IMR-90 (cell line): Measurements from ENCODE around the gene DIAPH1. TPM values are rescaled to one million over a fixed set of nuclear protein-coding genes. Genes with fewer than 3 reads are reported as not detected.

ENCODE experiments used
- ATAC-seq: fragments of 200-7000 bp; cut with Tn5 transposase; 2 replicates; pipeline ENCODE4 v1.9.1; 2020; ENCODE audit warnings: low read depth, mild to moderate bottlenecking, moderate library complexity
- BruUV-seq: library from RNA; stranded (reverse); fragments of 400-500 nt; replicated peaks from 2 replicates; lab custom pipeline; 2021; lab: Mats Ljungman, UMichigan
- CTCF ChIA-PET: fragments of 300-600 bp; formaldehyde crosslinking; extraction: SDS; loops from one replicate; lab custom pipeline; 2021; ENCODE audit warnings: antibody characterized with exemption; lab: Yijun Ruan, JAX
- POLR2A ChIA-PET: fragments of 300-600 bp; sonication (Branson Sonifier 250); formaldehyde crosslinking; loops from one replicate; lab custom pipeline; 2022; ENCODE audit warnings: antibody characterized with exemption; ENCODE audit not compliant: unreplicated experiment; lab: Charles Lee
- DNase-seq: peaks from one replicate; pipeline ENCODE4 v3.0.0; 2013
- H2AFZ ChIP-seq: replicated peaks from 2 replicates; pipeline ENCODE3; 2013; ENCODE audit warnings: low read length, mild to moderate bottlenecking; ENCODE audit not compliant: poor library complexity
- H2AK5ac ChIP-seq: 2 replicates; pipeline ENCODE4 v1.6.1; 2013; ENCODE audit warnings: low read depth, low read length, inconsistent platforms
- H2AK9ac ChIP-seq: replicated peaks from 2 replicates; pipeline ENCODE3; 2013; ENCODE audit warnings: mild to moderate bottlenecking, low read depth, low read length, moderate library complexity; ENCODE audit not compliant: poor library complexity
- H2BK120ac ChIP-seq: 2 replicates; pipeline ENCODE4 v1.6.1; 2013; ENCODE audit warnings: low read depth, low read length, inconsistent platforms
- H2BK15ac ChIP-seq: 3 replicates; pipeline ENCODE4 v1.6.1; 2013; ENCODE audit warnings: low read depth, low read length, inconsistent platforms
- H2BK20ac ChIP-seq: 2 replicates; pipeline ENCODE4 v1.6.1; 2013; ENCODE audit warnings: low read depth, mild to moderate bottlenecking, inconsistent platforms, low read length, moderate library complexity
- H2BK5ac ChIP-seq: 2 replicates; pipeline ENCODE4 v1.6.1; 2013; ENCODE audit warnings: mild to moderate bottlenecking, low read depth, low read length, inconsistent platforms; ENCODE audit not compliant: poor library complexity, severe bottlenecking
- H3K14ac ChIP-seq: replicated peaks from 2 replicates; pipeline ENCODE4 v1.6.1; 2013; ENCODE audit warnings: low read depth, low read length, inconsistent platforms
- H3K18ac ChIP-seq: 2 replicates; pipeline ENCODE4 v1.6.1; 2013; ENCODE audit warnings: low read depth, low read length, control low read depth
- H3K23ac ChIP-seq: 2 replicates; pipeline ENCODE4 v1.6.1; 2013; ENCODE audit warnings: low read depth, low read length, inconsistent platforms
- H3K27ac ChIP-seq: 2 replicates; pipeline ENCODE4 v1.5.1; 2013; ENCODE audit warnings: mild to moderate bottlenecking, control low read depth, low read length; ENCODE audit not compliant: insufficient read depth
- H3K27me3 ChIP-seq: 2 replicates; pipeline ENCODE4 v1.6.1; 2013; ENCODE audit warnings: low read length; ENCODE audit not compliant: control insufficient read depth, insufficient read depth
- H3K36me3 ChIP-seq: 2 replicates; pipeline ENCODE4 v1.6.1; 2013; ENCODE audit warnings: low read length, mixed read lengths; ENCODE audit not compliant: control insufficient read depth, insufficient read depth
- H3K4ac ChIP-seq: 2 replicates; pipeline ENCODE4 v1.6.1; 2013; ENCODE audit warnings: low read depth, low read length, inconsistent platforms
- H3K4me1 ChIP-seq: 2 replicates; pipeline ENCODE4 v1.6.1; 2013; ENCODE audit warnings: low read length, mixed read lengths; ENCODE audit not compliant: control insufficient read depth, insufficient read depth
- H3K4me2 ChIP-seq: 2 replicates; pipeline ENCODE4 v1.6.1; 2013; ENCODE audit warnings: low read depth, mild to moderate bottlenecking, control low read depth, low read length, moderate library complexity
- H3K4me3 ChIP-seq: 2 replicates; pipeline ENCODE4 v1.5.1; 2013; ENCODE audit warnings: low read depth, mild to moderate bottlenecking, control low read depth, low read length, moderate library complexity; ENCODE audit not compliant: insufficient read depth
- H3K56ac ChIP-seq: 2 replicates; pipeline ENCODE4 v1.6.1; 2013; ENCODE audit warnings: low read length, inconsistent platforms; ENCODE audit not compliant: insufficient read depth; ENCODE audit errors: extremely low read depth
- H3K79me1 ChIP-seq, 2 experiments: 2 replicates each; pipeline ENCODE4 v1.6.1; 2013; ENCODE audit warnings: low read length in 2 of 2, inconsistent platforms in 1 of 2, low read depth in 1 of 2
- H3K9ac ChIP-seq: 2 replicates; pipeline ENCODE4 v1.6.1; 2013; ENCODE audit warnings: low read depth, low read length, control low read depth
- H3K9me1 ChIP-seq: 2 replicates; pipeline ENCODE4 v1.6.1; 2013; ENCODE audit warnings: low read length, inconsistent platforms; ENCODE audit not compliant: insufficient read depth
- H3K9me3 ChIP-seq: 2 replicates; pipeline ENCODE4 v1.6.1; 2013; ENCODE audit warnings: low read length; ENCODE audit not compliant: control insufficient read depth, insufficient read depth
- H4K20me1 ChIP-seq: 2 replicates; pipeline ENCODE4 v1.6.1; 2013; ENCODE audit warnings: low read length, inconsistent platforms; ENCODE audit not compliant: insufficient read depth
- H4K5ac ChIP-seq: 2 replicates; pipeline ENCODE4 v1.6.1; 2013; ENCODE audit warnings: mild to moderate bottlenecking, low read depth, low read length, control low read depth
- H4K8ac ChIP-seq, 2 experiments: 2 replicates each; pipeline ENCODE4 v1.6.1; 2013; ENCODE audit warnings: low read depth in 2 of 2, low read length in 2 of 2, control low read depth in 1 of 2, inconsistent platforms in 1 of 2
- H4K91ac ChIP-seq: 2 replicates; pipeline ENCODE4 v1.6.1; 2013; ENCODE audit warnings: low read depth, low read length, inconsistent platforms; ENCODE audit not compliant: insufficient read depth
- BHLHE40 ChIP-seq: fragments of 150-350 bp; IDR thresholded peaks from 2 replicates; pipeline ENCODE4 v1.6.1; 2016; ENCODE audit warnings: mild to moderate bottlenecking, low read depth, low read length
- CEBPB ChIP-seq: IDR thresholded peaks from 2 replicates; pipeline ENCODE4 v1.6.1; 2012; ENCODE audit warnings: low read depth, low read length, improper control_type of control experiment
- CHD1 ChIP-seq: IDR thresholded peaks from 2 replicates; pipeline ENCODE4 v1.6.1; 2012; ENCODE audit warnings: low read depth, low read length, improper control_type of control experiment
- CTCF ChIP-seq: conservative IDR thresholded peaks from 2 replicates; pipeline ENCODE4 v1.5.1; 2012; ENCODE audit warnings: mild to moderate bottlenecking, low read depth, low read length, improper control_type of control experiment
- FOS ChIP-seq: fragments of 150-350 bp; IDR thresholded peaks from 2 replicates; pipeline ENCODE4 v1.6.1; 2016; ENCODE audit warnings: low read depth, low read length
- MAZ ChIP-seq: IDR thresholded peaks from 2 replicates; pipeline ENCODE4 v1.6.1; 2012; ENCODE audit warnings: low read depth, mild to moderate bottlenecking, low read length, improper control_type of control experiment, moderate library complexity, borderline replicate concordance
- MXI1 ChIP-seq: IDR thresholded peaks from 2 replicates; pipeline ENCODE4 v1.6.1; 2012; ENCODE audit warnings: low read depth, mild to moderate bottlenecking, low read length, moderate library complexity, borderline replicate concordance
- POLR2A ChIP-seq: IDR thresholded peaks from 2 replicates; pipeline ENCODE4 v1.6.1; 2012; ENCODE audit warnings: mild to moderate bottlenecking, low read depth, low read length
- RAD21 ChIP-seq: IDR thresholded peaks from 2 replicates; pipeline ENCODE4 v1.6.1; 2012; ENCODE audit warnings: low read length, improper control_type of control experiment
- RFX5 ChIP-seq: IDR thresholded peaks from 2 replicates; pipeline ENCODE4 v1.8.0; 2012; ENCODE audit warnings: low read depth, mild to moderate bottlenecking, low read length, moderate library complexity
- SMC3 ChIP-seq: fragments of 150-350 bp; IDR thresholded peaks from 2 replicates; pipeline ENCODE4 v1.6.1; 2016; ENCODE audit warnings: low read depth, mild to moderate bottlenecking, antibody characterized with exemption, low read length, moderate library complexity
- WGBS, 2 experiments: methylation state at CpG; one replicate each; pipeline versions ENCODE4 v1.1.5 to v1.1.7; 2013; ENCODE audit warnings: missing lambda C conversion rate in 2 of 2; ENCODE audit not compliant: insufficient read length in 1 of 2; ENCODE audit errors: extremely low coverage in 2 of 2; 5-methylcytosine and 5-hydroxymethylcytosine counted together
- dilution Hi-C: fragments of 300-500 bp; cut with HindIII; formaldehyde crosslinking; loops from one replicate; pipeline ENCODE4 v1.14.3; 2018; ENCODE audit warnings: low sequenced_read_pairs; ENCODE audit not compliant: unreplicated experiment
- in situ Hi-C: fragments of 300-500 bp; cut with MboI; formaldehyde crosslinking; loops from 3 replicates; pipeline ENCODE4 v1.14.3; 2019; ENCODE audit warnings: low sequenced_read_pairs, inconsistent platforms, mixed read lengths
- intact Hi-C: fragments of 100-400 bp; cut with micrococcal nuclease; formaldehyde crosslinking; loops from 2 replicates; pipeline ENCODE4 v1.10.0; 2022
- polyA plus RNA-seq, 3 experiments: library from polyadenylated mRNA; depleted of rRNA; stranded (reverse); fragments of >200 nt; gene quantifications; 2 replicates each; pipeline ENCODE4 v1.2.3, GENCODE V29; 2012; ENCODE audit warnings: low replicate concordance in 1 of 3
- total RNA-seq: library from RNA; depleted of rRNA; stranded (reverse); fragments of >200 nt; gene quantifications from 2 replicates; pipeline ENCODE4 v1.2.3, GENCODE V29; 2012
- TF ChIP-seq, protein P1 (sequence below): fragments of 150-350 bp; IDR thresholded peaks from 2 replicates; pipeline ENCODE4 v1.6.1; 2017; ENCODE audit warnings: mild to moderate bottlenecking, antibody characterized with exemption, low read length, low read depth

Gene DIAPH1
- total and polyA plus RNA-seq, 2 of the 4 experiments (the other 2 are of a cell fraction) = 12.0 to 37.4 TPM

DNA sequence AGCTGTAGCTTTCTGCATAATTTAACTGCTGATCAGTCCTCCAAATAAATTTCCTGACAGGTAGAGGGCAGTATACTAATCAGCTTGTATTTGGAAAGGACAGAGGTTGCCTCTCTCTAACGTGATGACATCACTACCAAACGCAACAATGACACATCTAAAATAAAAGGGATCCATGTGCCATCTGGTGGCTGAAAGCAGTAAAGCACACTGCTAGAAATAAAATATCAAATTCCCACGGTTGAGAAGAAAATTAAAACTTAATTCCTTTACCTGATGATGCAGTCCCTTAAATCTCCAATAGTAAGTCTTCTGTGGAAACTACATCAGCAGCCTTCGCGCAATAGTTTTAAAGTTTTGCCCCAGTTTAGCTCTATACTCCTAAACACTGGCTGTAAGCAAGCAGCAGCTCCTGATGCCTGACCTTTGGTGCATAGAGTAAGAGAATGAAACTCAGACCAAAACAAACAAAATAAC is 54.5 kb downstream of the DIAPH1 start (continued):
- TF ChIP-seq, protein P1, sequence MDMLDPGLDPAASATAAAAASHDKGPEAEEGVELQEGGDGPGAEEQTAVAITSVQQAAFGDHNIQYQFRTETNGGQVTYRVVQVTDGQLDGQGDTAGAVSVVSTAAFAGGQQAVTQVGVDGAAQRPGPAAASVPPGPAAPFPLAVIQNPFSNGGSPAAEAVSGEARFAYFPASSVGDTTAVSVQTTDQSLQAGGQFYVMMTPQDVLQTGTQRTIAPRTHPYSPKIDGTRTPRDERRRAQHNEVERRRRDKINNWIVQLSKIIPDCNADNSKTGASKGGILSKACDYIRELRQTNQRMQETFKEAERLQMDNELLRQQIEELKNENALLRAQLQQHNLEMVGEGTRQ = no peak

- no peak overlapping the region for H2AK5ac ChIP-seq
- BruUV-seq = no TSS peak
- H3K18ac ChIP-seq = peak overlapping the region; percentile 45
- peak; percentile 98 for DNase-seq
- peak overlapping the region; percentile 59 to 78 for H4K8ac ChIP-seq
- H3K79me1 ChIP-seq = peaks cover 5 to 15% of the 10 kb centered on the region in 2 experiments
- no peaks in the 10 kb centered on the region for H3K36me3 ChIP-seq
- H3K27me3 ChIP-seq = no peaks in the 10 kb centered on the region
- H2AK9ac ChIP-seq = no peak overlapping the region
- dilution Hi-C loops = no loop called here
- H3K4ac ChIP-seq = peak overlapping the region; percentile 42
- peak overlapping the region; percentile 2; the same call in 1 of the 2 replicates for H4K91ac ChIP-seq
- H3K9ac ChIP-seq = peak overlapping the region; percentile 69
- peak overlapping the region; percentile 43 for H3K4me2 ChIP-seq
- H3K4me3 ChIP-seq = no peak overlapping the region
- no peaks in the 10 kb centered on the region for H3K9me3 ChIP-seq
- H2BK120ac ChIP-seq = peak overlapping the region; percentile 42; the same call in 1 of the 2 replicates
- H4K20me1 ChIP-seq = no peaks in the 10 kb centered on the region
- H2BK15ac ChIP-seq = no peak overlapping the region
- POLR2A ChIA-PET = interaction anchor here (1.2 kb wide), 1 partner anchor 153 kb away, joined by 4 read pairs; the partner anchor contains the start of gene PCDHGB6
- peak; percentile 69 for ATAC-seq
- H2BK20ac ChIP-seq = no peak overlapping the region
- peak overlapping the region; percentile 31 for H4K5ac ChIP-seq
- H3K9me1 ChIP-seq = no peaks in the 10 kb centered on the region
- H3K4me1 ChIP-seq = peaks cover 7% of the 10 kb centered on the region
- intact Hi-C loops = loop anchor here (1.0 to 5.0 kb wide), 3 partner anchors 144 to 469 kb away; partner anchors contain the start of genes PCDHB2, PCDHGB3 and PCDHGB7
- CTCF ChIA-PET = interaction anchor here (0.6 to 2.0 kb wide), 9 partner anchors 10 to 337 kb away, joined by 3 to 10 read pairs (median 3); partner anchors contain the start of genes PCDHB14, PCDHGA10, PCDHGA11 and PCDHGA6
- WGBS, 2 experiments = no CpG with 5 or more reads among the region's 9 CpGs
- in situ Hi-C loops = loop anchor here (5.0 to 10.0 kb wide), 3 partner anchors 144 to 326 kb away; partner anchors contain the start of gene PCDHGB7
- H3K14ac ChIP-seq = no peak overlapping the region
- peak overlapping the region; percentile 71 for H3K56ac ChIP-seq
- peak overlapping the region; percentile 94 for H2BK5ac ChIP-seq
- peak overlapping the region; percentile 19; the same call in 1 of the 2 replicates for H3K23ac ChIP-seq
- peak overlapping the region; percentile 69 for H2AFZ ChIP-seq
- H3K27ac ChIP-seq = peak overlapping the region; percentile 95; the same call in 1 of the 2 replicates
- TF ChIP-seq CTCF (peak; percentile 99), BHLHE40 (no peak), POLR2A (peak; percentile 30; the same call in 1 of the 2 replicates), CHD1 (no peak), MXI1 (no peak), SMC3 (peak; percentile 100), MAZ (peak; percentile 69; the same call in 1 of the 2 replicates), FOS (no peak), RAD21 (peak; percentile 98), RFX5 (no peak), CEBPB (peak; percentile 66)
Measured at GRCh38 chr5:141560725-141561483, 57.9 kb downstream of the DIAPH1 start.
